Superior temporal gyrus (tissue), 1 donor: Measurements from ENCODE around the gene CD3D.
A peak's percentile ranks its signal among the peaks of the same experiment; 100 is the strongest.

Source experiments
- DNase-seq: peaks from one replicate; pipeline ENCODE4 v3.0.0-alpha.2; 2016; ENCODE audit errors: extremely low spot score

Gene CD3D

DNA sequence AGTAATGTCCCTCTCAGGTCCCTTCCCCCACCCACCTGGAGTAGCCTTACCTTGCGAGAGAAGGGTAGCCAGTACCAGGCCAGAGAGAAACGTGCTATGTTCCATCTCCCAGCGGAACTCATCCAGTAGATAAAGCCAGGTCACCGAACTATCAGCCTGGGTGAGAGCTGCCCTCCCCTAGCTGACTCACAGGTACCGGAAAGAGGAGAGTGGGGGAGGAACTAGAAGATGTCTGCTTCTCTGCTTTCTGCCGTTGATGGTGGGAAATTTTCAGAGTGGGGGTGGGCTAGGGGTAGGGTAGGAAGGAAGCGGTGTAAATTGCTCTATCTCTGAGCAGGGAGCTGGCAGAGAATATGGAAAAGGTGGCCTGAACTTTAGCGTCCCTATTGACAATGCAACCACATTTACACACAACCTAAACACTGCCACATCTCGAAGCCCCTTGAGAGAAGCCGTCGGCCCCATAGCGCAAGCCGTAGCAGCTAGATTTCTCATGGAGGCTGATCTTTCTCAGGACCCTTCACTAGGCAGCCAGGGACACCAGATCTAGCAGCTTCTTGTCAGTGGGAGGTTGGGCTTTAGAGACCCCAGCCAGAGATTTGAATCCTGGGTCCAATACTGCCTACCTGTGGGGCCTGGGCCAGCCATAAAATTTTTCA, at the start of gene CD3D:
Gene CD3D (minus strand): TSS at position 203 of the 659 bp plus-strand sequence. CDS start 98 bp downstream, at position 105.
- no peak for DNase-seq

DNA sequence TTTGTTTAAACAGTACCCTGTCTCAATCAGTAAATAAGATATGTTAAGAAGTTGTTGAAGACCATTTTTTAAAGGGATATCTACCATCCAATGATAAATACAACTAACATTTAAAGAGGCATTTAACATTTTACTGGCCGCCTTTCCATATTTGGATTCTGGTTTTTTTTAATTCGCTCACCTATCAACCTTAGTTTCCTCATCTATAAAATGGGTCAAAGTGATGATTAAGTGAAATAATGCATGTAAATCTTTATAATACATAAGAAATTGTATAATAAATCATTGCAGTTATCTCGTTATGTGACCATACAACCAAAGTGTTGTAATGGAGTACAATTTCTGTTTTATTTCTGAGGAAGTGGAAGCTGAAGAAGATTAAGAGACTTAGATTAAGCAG, 41.2 kb upstream of the CD3D start:
- DNase-seq = no peak

DNA sequence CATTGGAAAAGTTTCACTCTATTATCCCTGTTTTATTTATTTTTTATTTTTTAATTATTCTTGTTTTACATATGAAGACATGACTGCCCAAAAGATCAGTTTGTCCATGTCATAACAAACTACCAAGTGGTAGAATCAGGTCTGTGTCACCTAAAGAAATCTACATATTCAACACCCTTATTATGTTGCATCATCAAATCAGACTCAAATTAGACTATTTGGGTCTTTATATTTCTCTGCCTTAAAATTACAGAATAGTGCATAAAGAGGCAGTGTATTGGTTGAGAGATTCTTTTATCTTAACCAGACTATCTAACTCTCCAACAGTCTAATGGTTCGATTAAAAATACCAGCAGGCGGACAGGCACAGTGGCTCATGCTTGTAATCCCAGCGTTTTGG, 40.4 kb upstream of the CD3D start:
- no peak for DNase-seq

DNA sequence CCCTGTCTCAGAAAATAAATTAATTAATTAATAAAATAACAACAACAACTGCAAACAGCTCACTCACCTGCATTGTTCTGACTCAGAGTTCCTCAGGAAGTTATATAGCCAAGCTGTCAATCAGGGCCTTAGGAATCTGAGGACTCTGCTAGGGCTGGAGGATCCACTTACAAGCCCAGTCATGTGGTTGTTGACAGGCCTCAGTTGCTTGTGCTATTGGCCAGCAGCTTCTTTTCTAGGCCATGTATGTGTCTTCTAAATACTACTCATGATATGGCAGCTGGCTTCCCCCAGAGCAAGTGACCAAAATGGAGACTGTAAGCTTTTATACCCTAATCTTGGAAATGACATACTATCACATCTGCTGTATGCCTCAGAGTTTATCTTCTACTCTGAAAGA, 38.1 kb upstream of the CD3D start:
- DNase-seq = no peak

DNA sequence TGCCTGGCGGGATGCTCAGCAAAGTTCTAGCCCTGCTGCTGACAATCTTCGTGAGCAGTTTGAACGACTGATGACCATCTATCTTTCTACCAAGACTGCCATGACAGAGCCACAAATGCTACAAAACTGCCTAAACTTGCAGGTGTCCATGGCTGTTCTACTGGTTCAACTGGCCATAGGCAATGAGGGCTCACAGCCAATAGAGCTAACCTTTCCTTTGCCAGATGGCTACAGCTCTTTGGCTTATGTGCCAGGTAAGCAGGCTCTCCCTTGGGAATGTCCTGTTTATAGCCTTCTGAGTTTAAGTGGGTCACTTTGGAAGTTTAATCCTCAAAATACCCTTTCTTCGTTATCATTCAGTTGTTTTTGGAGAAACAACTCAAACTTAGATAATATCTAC, 37.0 kb upstream of the CD3D start:
- no peak for DNase-seq

DNA sequence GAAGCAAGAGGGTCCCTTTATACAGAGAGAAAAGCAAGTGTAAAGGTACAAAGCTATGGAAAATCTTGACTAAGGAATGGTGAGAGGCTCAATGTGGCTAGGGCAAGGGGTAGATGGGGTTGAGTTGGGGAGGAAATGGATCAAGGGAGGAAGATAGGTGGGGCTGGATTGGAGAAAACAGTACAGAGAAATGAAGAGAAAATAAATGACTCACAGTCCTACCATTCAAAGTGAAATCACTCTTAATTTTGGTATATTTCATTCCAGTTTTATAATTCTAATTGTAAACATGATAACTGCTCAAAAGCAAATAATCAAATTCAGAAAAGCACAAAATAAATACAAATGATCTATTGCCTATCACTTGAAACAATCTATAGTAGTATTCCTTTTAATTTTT, 33.5 kb upstream of the CD3D start:
- DNase-seq = no peak

DNA sequence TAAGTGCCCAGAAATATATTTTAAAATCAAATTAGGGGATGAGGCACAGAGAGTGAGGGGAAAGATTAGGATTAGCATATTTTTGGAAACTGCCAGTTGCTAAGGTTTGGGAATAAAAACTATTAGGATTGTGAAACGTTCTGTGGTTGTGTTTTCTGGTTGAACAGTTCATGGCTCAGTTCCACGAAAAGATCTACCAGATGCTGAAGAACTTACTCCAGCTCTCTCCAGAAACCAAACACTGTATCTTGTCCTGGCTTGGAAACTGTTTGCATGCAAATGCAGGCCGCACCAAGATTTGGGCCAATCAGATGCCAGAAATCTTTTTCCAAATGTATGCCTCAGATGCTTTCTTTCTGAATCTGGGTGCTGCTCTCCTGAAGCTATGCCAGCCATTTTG, 32.2 kb upstream of the CD3D start:
- no peak for DNase-seq

DNA sequence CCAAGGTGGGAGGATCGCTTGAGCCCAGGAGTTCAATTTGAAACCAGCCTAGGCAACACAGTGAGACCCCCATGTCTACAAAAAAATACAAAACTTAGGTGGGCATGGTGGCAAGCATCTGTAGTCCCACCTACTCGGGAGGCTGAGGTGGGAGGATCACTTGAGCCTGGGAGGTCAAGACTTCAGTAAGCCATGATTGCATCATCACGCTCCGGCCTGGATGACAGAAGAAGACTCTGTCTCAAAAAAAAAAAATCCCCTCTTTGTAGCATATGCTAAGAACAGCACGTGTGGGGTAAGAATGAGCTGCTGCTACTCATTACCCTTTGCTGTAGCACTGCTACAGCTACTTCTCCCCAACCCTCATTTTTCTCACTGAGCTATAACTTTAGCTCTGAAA, 31.4 kb upstream of the CD3D start:
- no peak for DNase-seq

DNA sequence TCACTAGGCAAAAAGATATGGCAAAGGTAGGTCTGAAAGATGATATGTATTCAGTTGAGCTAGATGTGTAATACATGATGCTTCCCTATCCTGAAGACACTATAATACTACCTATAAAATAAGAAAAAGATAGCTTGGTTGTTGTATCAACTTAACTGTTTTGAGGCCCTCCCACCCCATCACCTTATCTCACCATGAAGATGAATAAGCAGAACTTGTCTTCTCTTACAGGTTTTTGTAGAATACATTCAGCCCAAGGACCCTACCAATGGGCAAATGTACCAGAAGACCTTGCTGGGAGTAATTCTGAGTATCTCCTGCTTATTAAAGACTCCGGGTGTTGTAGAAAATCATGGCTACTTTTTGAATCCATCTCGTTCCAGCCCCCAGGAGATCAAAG, 30.8 kb upstream of the CD3D start:
- DNase-seq = no peak

DNA sequence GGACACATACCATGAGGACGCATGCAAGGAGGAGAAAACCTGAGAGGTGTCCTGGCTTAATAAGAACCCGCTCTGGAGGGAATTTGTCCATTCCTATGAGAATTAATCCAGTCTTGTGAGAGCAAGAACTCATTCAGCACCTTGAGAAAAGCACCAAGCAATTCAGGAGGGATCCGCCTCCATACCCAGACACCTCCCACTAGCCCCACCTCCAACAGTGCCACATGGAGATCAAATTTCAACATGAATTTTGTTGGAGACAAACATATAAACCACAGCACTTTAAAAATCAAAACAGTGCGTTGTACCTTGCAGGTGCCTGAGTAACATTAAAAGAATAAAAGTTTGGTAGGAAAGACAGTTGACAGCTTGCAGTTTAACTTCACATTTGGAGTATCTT, 28.3 kb upstream of the CD3D start:
- no peak for DNase-seq

DNA sequence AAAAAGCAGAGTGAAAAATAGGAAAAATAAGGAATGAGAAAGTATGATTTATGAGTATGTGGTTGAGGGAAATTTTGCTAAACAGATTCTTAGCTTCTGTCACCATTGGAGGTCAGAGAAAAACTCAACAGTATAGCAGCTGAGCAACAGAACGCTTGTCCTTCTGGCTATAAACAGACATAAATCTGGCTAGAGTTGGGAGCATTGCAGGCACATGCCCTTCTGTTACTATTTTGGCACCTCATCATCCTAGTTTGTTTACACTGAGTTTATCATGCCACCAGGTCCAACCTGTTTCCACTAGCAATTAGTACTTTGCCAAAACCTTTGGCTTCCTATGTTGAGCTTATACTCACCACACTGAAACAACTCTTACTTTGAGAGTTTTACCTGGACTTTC, 23.8 kb upstream of the CD3D start:
- DNase-seq = no peak

DNA sequence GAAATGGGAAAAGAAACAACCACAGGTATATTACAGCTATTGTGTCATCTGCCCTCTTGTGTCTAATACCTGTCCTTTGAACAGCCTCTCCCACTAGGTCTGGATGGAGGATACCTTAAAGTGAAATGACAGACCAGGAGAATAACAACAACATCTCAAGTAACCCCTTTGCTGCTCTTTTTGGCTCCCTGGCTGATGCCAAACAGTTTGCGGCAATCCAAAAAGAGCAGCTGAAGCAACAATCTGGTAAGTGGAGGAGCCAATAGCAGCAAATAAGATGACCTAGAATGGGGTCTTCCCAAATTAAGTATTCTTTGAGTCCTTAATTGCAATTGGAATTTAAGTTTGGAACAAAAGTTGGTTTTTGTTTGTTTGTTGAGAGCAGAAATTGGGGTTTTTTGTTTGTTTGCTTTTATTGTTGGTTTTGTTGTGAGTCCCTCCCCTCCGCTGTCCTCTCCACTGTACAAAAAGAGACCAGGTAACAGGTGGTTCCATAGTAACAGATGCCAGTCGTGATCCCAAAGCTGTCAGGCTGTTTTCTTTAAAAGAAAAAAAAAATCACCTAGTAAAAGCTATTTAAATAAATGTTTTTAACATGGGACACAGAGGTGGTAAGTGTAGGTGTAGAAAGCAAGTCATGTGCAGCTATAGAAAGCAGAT, 22.6 kb upstream of the CD3D start:
- DNase-seq = no peak

DNA sequence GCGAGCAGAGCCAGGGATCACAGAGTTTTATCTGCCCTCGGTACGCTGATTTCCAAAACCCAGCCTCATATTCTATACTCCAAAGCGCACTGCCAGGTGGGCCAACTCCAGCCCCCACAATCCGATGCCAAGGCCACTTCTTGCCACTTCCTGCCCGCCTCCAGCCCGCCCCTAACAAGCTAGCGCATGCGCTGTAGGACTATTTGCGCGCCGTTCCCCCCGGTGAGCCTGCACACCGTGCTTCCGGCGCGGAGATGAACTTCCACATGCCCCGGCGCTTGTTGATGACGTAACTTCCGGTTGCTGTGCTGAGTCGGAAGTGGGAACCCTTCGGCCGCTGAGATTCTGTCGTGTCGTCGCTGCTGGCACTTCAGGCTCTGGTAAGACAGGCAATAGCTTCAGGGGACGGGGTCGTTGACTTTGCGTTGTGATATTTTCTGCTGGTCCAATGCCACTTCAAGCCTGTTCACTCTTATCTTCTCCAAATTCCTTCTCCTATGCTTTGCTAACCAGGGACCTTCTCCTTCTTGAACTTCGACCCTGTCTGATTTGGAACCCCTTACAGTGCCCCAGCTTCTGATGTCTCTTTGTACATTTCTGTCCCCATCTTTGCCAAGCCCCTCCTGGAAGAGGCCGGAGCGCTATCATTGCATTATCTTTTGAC, 16.9 kb upstream of the CD3D start, which contains the start of gene UBE4A:
Gene UBE4A (plus strand): TSS at position 306 of the 664 bp plus-strand sequence. CDS start 5,481 bp downstream, outside the sequence.
- peak; percentile 99 for DNase-seq

DNA sequence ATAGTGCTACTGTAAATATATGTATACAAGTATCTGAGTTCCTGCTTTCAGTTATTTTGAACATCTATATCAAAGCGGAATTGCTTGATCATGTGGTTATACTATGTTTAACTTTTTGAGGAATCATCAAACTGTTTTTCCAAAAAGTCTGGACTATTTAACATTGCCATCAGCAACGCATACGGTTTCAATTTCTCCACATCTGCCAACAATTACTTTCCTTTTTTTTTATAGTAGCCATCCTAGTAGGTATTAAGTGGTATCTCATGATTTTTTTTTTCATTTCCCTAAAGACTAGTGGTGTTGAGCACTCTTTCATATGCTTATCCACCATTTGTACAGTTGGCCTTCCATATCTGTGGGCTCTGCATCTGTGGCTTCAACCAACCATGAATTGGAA, 15.6 kb upstream of the CD3D start:
- DNase-seq = no peak

DNA sequence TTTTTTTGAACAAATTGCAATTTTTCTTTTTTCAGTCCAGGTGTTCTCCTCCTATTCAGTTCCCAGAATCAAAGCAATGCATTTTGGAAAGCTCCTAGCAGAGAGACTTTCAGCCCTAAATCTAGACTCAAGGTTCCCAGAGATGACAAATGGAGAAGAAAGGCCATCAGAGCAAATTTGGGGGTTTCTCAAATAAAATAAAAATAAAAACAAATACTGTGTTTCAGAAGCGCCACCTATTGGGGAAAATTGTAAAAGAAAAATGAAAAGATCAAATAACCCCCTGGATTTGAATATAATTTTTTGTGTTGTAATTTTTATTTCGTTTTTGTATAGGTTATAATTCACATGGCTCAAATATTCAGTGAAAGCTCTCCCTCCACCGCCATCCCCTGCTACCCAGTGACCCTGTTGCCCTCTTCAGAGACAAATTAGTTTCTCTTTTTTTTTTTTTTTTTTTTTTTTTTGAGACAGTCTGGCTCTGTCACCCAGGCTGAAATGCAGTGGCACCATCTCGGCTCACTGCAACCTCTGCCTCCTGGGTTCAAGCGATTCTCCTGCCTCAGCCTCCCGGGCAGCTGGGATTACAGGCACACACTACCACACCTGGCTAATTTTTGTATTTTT, 10.7 kb upstream of the CD3D start:
- peak; percentile 76 for DNase-seq

DNA sequence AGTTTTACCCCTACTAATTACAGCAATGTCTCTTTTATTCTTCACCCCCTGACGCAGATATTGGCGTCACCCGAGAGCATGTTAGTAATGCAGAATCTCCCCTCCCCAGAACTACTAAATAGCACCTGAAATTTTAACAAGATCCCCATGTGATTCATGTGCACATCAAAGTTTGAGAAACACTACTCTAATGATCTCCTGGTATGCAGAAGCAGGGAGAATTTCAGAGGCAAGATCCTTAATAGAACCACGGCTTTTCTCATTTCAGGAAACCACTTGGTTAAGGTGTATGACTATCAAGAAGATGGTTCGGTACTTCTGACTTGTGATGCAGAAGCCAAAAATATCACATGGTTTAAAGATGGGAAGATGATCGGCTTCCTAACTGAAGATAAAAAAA, 7.0 kb upstream of the CD3D start:
- no peak for DNase-seq

DNA sequence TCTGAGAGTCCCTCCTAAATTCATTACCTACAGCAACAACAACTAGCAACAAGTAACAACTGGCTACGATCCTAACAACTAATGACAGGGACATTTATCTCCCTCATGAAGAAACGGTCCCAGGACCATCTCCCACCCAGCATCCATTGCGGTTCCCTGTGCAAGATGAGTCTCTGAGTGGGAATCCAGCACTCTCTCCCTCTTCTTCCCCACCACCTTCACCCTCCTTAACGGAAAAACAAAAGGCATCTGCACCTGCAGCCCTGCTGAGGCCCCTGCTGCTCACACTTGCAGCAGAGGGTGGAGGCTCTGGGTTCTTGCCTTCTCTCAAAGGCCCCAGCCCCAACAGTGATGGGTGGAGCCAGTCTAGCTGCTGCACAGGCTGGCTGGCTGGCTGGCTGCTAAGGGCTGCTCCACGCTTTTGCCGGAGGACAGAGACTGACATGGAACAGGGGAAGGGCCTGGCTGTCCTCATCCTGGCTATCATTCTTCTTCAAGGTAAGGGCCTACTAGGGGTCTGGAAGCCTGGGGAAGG, 1.5 kb upstream of the CD3D start, which contains the start of gene CD3G:
Gene CD3G (plus strand): TSS at position 364 of the 535 bp plus-strand sequence. CDS start 80 bp downstream, at position 444.
- DNase-seq = no peak

DNA sequence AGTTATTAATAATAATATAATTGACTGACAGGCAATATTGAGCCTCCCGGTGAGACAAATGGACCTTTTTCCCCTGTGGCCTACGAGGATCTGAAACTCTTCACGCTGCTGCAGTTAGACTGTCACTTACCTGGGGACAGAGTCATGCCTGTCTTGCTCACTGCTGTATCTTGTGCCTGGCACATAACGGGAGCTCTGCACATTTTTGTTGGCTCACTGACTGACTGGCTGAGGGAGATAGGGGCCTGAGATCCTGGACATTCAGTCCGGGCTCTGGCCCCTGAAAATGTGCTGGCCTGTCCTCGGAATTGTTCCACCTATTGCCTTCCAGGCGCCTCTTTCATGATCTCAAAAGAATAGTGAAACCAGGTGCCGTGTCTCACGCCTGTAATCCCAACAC, 743 bp upstream of the CD3D start:
- DNase-seq = no peak

DNA sequence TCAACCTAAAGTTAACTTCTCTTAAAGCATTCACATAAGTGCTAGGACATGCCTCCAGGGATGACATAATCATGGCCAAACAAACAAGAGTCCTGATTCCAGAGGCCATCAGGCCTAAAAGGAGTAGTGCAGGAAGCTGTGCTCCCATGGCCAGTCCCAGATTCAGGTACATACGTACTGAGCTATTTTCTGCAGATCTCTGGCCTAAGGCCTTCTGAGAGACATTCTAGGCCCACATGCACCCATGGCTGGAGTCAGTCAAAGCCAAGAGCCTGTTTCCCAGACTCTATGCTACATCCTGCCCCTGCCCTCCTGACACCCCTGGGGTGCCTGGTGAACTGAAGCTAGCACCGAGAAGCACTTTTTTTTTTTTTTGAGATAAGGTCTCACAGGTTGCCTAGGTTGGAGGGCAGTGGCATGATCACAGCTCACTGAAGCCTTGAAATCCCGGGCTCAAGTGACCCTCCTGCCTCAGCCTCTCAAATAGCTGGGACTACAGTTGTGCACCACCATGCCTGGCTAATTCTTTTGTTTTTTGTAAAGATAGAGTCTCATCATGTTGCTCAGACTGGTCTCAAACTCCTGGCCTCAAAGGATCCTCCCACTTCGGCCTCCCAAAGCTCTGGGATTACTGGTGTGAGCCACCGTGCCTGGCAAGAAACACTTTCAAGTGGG, 553 bp downstream of the CD3D start:
- no peak for DNase-seq

DNA sequence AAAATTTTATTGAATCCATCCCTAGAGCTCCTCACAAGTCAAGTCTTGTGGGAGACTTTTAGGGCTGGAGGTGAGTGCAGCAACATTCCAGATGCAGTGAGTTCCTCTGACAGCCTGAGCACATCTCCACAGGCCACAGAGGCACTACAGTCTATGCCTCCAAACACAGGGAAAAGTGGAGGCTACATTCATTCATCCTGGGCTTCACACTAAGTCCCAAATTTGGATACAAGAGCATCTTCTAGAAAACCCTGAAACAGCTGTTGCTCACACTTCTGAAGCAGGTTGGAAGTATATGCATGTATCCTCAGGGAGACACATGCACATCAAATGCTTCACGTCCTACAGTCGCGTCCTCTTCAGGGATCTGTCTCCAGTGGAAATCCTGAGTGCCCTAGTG, 1.2 kb downstream of the CD3D start:
- no peak for DNase-seq

DNA sequence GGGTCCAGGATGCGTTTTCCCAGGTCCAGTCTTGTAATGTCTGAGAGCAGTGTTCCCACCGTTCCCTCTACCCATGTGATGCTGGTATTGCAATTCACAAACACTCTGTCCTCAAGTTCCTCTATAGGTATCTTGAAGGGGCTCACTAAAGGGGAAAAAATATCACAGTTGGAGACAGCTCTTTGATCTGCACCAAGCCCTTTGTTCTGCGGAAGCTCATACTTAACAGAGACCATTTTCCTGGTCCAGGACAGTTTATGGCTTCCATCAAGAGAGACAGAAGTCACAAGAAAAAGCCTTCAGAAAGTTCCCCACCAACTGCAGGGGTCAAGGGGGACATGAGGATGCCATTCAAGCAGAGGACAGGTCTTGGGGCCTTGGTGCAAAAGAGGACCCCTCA, 2.1 kb downstream of the CD3D start:
- DNase-seq = no peak
